Measurements from ENCODE around the gene SPOUT1. TPM values are rescaled to one million over a fixed set of nuclear protein-coding genes. Genes with fewer than 3 reads are reported as not detected.

Gene SPOUT1
- total and polyA plus RNA-seq, 10 of the 15 experiments (the other 5 are each of a cell fraction or from before 2014, with no cell fraction given): 5.7 to 95.0 (median 40.6) TPM

DNA sequence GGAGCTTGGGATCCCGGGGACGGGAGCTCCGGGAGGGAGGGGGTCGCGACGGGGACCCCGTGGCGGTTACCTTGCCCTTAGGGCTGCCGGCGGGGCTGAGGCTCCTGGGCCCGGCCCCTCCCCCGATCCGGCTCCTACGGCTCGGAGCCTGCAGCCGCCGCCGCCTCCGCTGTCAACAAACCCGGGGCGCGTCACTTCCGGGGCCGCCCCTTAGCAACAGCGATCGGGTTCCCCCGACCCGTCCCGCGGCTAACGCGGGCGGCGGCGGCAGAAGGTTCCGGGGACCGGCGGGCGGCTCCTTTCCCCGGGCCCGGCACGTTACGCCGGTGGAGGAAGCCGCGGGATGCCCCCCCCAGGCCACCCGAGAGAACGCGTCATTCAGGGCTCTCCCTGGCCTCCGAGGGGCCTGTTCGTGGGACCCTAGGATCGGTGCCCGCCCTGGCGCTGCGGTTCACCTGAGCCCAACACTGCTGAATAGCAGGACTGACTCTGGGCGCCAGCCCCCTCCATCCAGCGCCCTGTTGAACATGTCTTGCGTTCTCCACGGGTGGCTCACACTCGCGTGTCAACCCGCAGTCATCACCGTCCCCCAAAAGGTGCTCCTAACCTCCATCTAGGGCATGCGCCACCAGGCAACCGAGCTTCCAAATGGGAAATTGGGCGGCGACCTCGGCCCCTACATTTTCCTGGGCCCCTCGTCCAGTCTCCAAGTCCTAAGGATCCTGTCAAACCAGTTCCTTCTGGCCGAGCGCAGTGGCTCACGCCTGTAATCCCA is 57.7 kb downstream of the SPOUT1 start, which contains the start of gene ZER1 (continued):
- TF ChIP-seq, protein P1, sequence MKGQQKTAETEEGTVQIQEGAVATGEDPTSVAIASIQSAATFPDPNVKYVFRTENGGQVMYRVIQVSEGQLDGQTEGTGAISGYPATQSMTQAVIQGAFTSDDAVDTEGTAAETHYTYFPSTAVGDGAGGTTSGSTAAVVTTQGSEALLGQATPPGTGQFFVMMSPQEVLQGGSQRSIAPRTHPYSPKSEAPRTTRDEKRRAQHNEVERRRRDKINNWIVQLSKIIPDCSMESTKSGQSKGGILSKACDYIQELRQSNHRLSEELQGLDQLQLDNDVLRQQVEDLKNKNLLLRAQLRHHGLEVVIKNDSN (IDR thresholded peaks at IDR 0.05; ENCODE audit: borderline replicate concordance, extremely low read length, insufficient read depth, low read depth, low read length): peak; percentile 45

DNA sequence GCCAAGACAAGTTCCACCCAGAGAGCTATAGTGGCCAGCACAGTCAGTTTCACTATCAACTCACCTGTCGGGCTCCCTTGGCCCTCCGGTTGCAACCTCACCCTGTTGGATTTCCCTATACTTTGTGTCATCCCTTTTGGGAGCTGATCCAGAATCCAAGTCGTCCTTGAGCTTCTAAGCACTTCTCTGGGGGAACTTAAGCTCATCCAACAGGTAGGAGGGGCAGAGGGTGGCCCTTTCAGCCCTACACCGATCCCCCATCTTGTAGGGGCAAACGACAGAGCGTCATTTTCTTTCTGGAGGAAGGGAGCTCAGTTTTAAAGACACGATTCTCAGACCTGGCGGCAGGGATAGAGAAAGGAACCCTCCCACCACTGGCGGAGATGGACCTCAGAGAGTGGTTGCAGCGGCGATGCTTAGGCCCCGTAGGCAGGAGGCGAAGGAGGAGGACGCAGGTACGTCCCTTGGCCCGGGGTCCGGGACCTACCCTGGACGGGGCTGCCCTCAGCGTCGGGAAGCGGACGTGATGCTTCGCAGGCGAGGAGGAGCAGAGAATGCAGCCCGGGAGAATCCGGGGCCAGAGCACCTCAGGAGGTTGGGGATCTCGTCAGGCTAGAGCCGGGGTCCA is 58.4 kb downstream of the SPOUT1 start:
- RAD21 ChIA-PET (ENCODE audit: unreplicated experiment): interaction anchor here (0.9 to 1.7 kb wide), 6 partner anchors 10 to 128 kb away, joined by 3 to 5 read pairs (median 4); partner anchors contain the start of genes ENDOG and ZDHHC12
- H2AFZ ChIP-seq (ENCODE audit: control insufficient read depth, low read depth, low read length): peak overlapping the region; percentile 99
- DNase-seq (ENCODE audit: low read depth, low spot score) (no peak), FAIRE-seq (no peak), ATAC-seq (peak; percentile 48)
- in situ Hi-C loops (cut with MboI): no loop called here
- 3% methylated on average over 28 of the region's 28 CpGs for WGBS (ENCODE audit: insufficient coverage, insufficient replicate concordance, low lambda C conversion rate, missing lambda C conversion rate)
- peaks cover 4% of the 10 kb centered on the region for H3K79me2 ChIP-seq (ENCODE audit: control insufficient read depth, insufficient read depth, low read length)
- H3K4me2 ChIP-seq (ENCODE audit: control insufficient read depth, insufficient read depth): peak overlapping the region; percentile 83
- no peaks in the 10 kb centered on the region for H3K4me1 ChIP-seq (ENCODE audit: control insufficient read depth, insufficient read depth, low read length)
- POLR2A ChIA-PET: interaction anchor here (1.3 to 2.4 kb wide), 2 partner anchors 17 to 86 kb away, joined by 6 to 12 read pairs; no protein-coding TSS in a partner anchor
- SMC1A ChIA-PET (ENCODE audit: uncharacterized antibody, unreplicated experiment): interaction anchor here (0.6 to 2.9 kb wide), 7 partner anchors 9 to 125 kb away, joined by 3 to 18 read pairs (median 3); partner anchors contain the start of gene ZDHHC12
- intact Hi-C loops (cut with micrococcal nuclease; ENCODE audit: unreplicated experiment): loop anchor here (10.0 kb wide), 1 partner anchor 116 kb away; the partner anchor contains the start of gene DYNC2I2
- H3K4me3 ChIP-seq: peak overlapping the region; percentile 81
- H3K36me3 ChIP-seq (ENCODE audit: control insufficient read depth in 2 of 2, insufficient read depth in 2 of 2, low read length in 1 of 2): no peaks in the 10 kb centered on the region
- H3K27ac ChIP-seq (ENCODE audit: control insufficient read depth, insufficient read depth): peak overlapping the region; percentile 78
- H4K20me1 ChIP-seq (ENCODE audit: control insufficient read depth, insufficient read depth): no peaks in the 10 kb centered on the region
- peak overlapping the region; percentile 96 for H3K9ac ChIP-seq (ENCODE audit: control insufficient read depth, insufficient read depth, low read length)
- TF ChIP-seq IRF4 (IDR thresholded peaks at IDR 0.05; ENCODE audit: low read depth, low read length) (no peak), YY1 (IDR thresholded peaks at IDR 0.05; ENCODE audit: low read depth, low read length) (peak; percentile 42; the same call in 1 of the 2 replicates), MXI1 (IDR thresholded peaks at IDR 0.05; ENCODE audit: low read depth, low read length) (no peak)
- peaks cover 3% of the 10 kb centered on the region; the same call in 2 of the 3 replicates for H3K9me3 ChIP-seq (replicated peaks; ENCODE audit: control insufficient read depth, insufficient read depth, low read length)
- CTCF ChIA-PET: interaction anchor here (0.9 to 3.5 kb wide), 3 partner anchors 17 to 74 kb away, joined by 4 to 14 read pairs (median 5); partner anchors contain the start of gene ENDOG
- H3K27me3 ChIP-seq (replicated peaks in 1 of 2; ENCODE audit: control insufficient read depth in 2 of 2, insufficient read depth in 2 of 2, low read length in 1 of 2): no peaks in the 10 kb centered on the region
- BruUV-seq (replicated peaks): no TSS peak

Data from GM12878 (cell line).